ENCODE data around the gene ATXN2L.
"Not testable (repeated sequence)": the region's sequence is repeated elsewhere in the genome, so short reads cannot be mapped to it uniquely, and the experiment has no call there.

ATXN2L gene

DNA sequence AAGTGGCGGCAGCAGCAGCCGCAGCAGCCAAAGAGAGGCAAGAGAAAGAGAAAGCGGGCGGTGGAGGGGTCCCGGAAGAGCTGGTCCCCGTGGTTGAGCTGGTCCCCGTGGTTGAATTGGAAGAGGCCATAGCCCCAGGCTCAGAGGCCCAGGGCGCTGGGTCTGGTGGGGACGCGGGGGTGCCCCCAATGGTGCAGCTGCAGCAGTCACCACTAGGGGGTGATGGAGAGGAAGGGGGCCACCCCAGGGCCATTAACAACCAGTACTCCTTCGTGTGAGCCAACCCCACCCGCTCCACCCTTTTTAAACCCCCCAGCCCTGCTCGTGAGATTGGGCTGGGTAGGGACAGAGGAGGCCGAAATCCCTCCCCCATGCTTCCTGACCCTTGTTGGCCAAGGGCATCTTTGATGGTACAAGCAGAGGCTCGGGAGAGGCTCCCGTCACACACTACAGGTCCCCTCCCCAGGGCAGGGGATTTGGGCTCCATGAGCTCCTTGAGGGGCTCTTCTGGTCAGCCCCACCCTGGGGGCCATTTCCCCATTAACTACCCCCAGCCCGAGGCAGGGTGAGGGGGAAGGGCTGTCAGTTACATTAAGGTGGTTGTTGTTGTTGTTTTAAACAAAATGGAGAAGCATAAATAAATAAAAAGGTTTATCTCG, 50.9 kb downstream of the ATXN2L start:
- DNase-seq, result peak; percentile 46

DNA sequence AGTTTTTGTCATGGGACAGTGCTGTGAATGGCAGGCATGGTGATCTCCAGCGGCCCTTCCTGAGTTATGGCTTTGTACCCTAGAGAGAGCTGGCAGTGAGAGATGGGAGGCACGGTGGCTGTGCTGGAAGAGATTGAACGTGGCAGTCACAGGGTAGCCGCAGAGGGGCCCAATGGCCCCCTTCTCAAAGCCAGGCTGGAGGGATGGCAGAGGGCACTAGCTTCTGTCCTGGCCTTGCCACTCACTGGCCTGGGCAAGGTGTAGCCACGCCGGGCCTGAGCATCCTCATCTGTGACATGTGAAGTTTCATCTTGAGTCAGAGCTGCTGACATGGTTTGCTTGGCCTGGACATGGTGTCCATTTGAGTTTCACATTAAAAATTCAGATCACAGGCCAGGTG, 51.6 kb downstream of the ATXN2L start:
- no peak for DNase-seq

DNA sequence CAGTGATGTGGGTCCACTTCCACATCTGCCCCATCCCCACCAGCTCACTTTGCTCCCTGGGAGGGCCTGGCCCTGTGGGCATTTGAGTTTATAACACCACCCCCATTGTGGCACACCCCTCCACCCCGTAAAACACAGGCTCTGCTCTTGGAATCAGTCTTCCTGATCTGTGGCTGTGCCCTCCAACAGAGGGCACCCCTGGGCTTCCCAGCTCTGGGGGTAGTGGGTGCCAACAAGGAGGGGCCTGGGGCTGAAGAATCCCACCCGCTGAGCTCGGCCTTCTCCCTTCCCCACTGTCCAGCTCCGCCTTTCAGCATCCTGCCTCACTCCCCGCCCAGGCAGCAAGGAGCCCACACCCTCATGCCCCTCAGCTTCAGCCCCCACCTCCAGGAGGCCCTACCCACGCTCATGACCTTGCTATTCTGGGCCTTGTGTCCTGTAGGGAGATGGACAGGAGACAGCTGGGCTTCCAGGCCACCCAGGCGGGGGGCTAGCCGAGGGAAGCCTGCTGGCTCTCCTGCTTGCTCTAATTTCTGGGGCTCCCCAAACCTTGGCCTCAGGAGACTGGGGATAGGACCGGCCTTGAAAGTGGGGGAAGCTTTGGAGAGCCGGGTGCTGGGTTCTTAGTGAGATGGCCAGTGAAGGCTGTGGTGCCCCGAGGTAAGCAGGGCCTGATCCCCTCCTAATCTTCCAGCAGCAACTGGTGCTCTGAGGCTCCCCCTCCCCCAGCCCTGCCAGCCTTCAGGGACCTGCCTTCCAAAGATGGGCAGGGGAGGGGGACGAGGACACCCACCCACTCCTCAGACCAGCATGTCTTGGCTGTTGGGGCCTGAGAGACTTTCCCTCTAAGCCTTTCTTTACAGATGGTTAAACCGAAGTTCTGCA, 52.6 kb downstream of the ATXN2L start:
- DNase-seq, result no peak

DNA sequence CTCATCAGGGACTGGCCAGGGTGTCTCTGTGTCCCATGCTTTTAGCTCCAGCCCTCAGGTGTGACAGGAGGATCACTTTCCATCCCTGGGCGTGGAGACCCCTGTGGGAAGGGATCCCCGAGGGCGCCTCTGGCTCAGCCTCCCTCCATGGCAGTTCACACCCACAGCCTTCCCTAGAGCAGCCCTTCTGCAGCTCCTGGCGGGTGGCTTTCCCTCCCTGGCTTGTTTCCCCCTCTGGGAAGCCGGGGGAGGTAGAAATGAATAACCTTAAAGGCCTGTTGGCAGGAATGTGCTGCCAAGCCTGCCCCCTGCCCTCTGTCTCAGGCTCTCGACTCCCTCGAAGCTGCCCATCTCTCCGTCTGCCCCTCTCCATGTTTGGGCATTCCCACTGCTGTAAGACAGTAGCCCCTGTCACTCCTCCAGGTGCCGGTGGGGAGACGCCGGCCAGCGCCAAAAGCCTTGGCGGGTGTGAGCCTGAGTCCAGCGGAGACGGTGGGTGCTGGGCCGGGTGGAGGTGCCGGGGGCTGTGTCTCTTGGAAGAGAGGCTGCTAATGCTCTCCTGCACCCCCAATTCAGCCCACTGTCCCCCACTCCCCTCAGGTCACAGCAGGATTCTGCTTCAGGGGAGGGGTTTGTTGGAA, 53.3 kb downstream of the ATXN2L start:
- no peak for DNase-seq

DNA sequence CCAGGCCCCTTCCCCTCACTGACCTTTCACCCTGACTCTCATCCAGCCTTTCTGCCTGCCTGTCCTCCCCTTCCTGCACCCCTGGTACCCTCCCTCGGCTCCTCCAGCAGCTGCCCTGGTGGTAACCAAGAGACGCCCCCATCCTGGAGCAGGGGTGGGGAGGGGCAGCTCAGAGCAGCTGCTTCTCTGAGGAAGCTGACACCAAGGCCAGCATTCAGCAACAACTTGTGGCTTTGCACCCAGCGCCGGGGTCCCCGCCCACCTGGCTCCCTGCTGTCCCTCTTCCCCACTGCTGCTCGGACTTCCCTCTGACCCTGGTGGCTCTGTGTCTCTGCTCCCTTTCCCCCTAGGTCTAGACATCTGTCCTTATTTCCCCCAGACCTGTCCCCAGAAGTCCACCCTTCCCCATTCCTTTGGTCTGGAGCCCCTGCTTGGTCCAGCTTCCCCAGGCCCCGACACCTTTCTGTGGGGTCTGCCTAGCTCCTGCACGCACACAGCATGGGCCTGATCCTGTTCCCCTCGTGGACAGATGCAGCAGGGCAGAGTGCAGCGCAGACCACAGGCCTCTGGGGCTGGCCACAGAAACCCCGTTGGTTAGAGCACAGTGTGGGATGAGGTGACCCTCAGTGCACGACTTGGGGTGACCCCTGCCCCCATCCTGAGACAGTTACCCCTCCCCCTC, 54.3 kb downstream of the ATXN2L start:
- no peak for DNase-seq

DNA sequence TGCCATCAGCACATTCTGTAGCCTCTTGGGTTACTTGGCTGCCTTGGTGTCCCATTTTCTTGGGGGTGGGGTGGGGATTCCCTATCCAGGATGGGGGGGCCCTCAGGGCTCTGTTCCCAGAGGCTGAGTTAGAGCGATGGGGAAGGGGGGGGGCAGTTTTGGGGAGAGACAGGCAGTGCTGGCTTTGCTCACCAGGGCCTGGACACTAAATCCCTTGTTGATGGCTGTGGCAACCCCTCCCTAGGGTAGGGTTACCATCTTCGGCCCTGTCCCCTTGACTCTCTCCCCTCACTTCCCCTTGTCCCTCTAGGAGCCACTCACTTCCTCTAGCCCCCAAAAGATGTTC, 54.8 kb downstream of the ATXN2L start:
- DNase-seq, result no peak

DNA sequence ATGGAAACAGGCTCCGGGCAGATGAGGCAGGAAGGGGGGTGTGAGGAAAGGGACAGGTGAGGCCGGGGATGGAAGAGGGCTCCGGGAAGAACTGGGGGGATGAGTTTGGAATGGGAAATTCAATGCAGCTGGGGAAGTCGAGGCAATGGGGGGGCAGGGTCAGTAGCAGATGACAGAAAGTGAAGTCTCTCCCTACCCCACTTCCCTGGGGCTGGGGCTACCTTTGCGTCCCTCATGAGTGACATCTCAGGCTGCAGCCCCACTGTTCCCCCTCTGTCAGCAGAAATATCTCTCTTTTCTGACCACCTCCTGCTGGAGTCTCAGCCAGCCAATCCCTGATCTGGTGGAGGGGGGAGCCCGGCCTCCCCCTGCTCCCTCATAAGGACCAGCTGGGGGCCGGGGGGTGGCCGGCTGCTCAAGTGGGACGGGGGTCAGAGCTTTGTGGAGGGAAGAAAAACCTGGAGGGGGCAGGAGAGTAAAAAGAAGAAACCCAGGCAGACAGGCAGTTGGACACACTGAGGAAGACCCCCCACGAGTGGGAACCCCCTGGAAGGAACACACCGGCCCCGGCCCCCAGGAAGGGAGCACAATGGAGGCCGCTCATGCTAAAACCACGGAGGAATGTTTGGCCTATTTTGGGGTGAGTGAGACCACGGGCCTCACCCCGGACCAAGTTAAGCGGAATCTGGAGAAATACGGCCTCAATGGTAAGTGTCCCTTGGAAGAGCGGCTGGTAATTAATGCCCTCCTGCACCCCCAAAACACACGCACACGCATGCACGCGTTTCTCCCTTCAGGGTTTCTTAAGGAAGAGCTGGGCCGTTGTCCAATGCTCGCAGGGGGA, 55.5 kb downstream of the ATXN2L start, which contains the start of gene ATP2A1:
ATP2A1 (plus strand) TSS at position 406 of the 844 bp plus-strand sequence; CDS start at position 590, 184 bp downstream.
- no peak for DNase-seq

DNA sequence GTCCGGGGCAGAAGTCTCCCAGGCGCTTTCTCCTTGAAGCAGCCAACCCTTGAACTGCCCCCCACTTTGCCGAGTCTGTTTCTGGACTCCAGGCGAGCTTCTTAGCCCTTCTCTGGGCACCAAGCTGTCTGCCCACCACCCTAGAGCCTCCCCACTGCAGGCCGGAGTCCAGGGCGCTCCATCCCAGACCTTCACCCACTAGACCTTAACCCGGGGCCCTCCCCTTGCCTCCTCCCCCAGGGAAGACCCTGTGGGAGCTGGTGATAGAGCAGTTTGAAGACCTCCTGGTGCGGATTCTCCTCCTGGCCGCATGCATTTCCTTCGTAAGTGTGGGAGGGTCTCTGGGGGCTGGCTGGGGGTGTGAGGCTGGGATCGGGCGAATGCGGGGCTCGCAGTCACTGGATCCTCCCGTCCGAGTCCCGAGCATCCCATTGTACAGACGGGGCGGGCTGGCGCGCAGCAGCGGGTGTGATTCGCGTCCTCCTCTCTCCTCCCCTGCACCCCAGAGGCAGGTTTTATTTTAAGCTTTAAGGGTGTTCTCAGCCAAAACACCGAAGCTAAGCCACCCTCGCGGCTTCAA, 56.6 kb downstream of the ATXN2L start:
- no peak for DNase-seq

DNA sequence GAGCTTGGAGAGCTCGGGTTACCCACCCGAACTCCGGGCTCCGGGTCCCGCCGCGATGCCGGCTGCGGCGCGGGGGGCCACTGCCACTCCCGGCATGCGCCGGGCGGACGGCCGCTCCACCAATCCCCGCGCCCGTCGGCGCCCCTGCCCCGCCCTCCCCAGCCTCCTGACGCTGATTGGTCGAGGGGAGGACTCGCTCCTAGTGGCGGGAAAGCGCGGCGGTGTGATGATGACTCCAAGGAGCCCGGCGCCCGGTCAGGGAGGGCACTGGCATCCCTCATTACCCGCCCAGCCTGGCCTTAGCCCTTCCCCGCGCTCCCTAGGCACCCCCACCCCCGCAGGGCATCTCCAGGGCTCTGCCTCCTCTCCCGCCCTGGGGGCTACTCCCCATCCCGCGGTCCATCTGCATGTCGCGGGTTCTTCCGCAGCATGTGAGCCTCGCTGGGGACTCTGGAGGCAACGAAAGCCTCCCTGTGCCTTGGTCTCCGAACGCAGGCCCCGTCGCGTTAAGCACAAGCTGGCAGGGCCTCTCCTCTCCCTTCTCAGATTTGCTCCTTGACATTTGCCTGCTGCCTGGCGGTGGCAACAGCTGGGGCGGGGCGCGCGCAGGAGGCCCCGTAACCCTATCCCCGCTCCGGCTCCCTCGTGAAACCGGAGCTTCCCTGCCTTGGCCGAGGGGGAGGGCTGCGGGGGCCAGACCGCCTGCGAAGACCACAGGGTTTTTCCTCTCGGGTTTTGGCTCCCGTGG, 57.2 kb downstream of the ATXN2L start:
- DNase-seq, result peak; percentile 85

DNA sequence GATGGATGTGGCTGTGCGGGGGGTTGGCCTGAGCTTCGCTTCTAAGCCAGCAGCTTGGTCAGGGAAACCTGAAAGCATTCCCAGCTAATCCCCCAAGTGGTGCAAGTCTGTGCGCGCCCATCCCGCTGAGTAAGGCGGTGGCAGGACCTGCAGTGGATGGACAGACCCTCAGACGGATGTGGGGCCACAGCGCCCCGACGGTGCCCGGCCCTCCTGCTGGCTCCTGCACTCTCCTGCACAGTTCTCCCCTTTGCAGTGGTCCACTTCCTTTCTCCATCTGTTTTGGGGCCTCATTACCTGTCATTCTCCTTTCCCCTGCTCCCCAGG, 57.8 kb downstream of the ATXN2L start:
- no peak for DNase-seq

DNA sequence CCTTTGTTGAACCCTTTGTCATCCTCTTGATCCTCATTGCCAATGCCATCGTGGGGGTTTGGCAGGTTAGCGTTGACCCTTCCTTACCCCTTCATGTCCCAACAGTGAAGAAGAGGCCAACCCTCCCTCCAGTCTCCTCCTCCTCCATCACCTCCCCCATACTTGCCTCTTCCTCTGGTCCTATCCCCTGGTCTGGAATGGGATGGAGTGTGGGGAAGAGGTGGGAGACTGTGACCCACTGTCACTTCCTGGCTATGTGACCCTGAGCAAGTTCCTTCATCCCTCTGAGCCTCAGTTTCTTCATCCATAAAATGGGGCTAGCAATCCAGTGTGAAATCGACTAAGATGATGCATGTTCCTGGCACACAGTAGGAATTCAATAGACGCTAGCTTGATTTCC, 58.2 kb downstream of the ATXN2L start:
- DNase-seq, result no peak

DNA sequence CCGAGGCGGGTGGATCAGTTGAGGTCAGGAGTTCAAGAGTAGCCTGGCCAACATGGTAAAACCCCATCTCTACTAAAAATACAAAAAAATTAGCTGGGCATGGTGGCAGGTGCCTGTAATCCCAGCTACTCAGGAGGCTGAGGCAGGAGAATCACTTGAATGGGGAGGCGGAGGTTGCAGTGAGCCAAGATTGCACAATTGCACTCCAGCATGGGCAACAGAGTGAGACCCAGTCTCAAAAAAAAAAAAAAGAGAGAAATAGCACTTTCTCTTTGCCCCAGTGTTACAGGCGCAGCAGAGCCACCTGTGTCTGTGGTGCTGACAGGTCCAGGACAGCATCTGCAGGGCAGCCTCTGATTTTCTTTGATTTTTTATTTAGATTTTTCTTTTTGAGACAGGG, 58.8 kb downstream of the ATXN2L start:
- DNase-seq, result not testable (repeated sequence)

DNA sequence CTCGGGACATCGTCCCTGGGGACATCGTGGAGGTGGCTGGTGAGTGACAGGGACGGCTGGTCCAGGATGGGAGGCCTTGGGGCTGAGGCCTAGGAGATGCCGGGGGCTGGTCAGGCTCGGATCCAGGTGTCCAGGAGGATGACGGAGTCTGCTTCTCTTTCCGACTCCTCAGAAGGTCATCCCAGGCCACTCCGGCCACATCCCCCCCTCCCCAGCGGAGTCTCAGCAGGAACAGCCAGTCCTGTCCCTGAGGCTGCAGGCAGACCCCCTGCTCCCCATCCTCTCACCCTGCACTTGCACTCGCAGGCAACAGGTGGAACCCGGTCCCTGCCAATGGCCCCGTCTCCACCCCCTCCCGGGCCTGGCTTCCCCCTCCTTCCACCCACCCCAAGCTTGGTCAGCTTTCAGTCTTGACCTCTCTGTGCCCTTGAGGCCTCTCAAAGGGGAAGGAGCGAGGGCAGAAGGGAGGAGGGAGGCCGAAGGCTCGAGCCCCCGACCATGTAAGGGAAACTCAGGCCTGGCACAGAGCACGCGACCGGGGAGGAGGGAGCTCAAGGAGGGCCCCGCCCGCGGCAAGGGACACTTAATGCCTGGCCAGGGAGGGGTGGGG, 59.9 kb downstream of the ATXN2L start:
- no peak for DNase-seq

DNA sequence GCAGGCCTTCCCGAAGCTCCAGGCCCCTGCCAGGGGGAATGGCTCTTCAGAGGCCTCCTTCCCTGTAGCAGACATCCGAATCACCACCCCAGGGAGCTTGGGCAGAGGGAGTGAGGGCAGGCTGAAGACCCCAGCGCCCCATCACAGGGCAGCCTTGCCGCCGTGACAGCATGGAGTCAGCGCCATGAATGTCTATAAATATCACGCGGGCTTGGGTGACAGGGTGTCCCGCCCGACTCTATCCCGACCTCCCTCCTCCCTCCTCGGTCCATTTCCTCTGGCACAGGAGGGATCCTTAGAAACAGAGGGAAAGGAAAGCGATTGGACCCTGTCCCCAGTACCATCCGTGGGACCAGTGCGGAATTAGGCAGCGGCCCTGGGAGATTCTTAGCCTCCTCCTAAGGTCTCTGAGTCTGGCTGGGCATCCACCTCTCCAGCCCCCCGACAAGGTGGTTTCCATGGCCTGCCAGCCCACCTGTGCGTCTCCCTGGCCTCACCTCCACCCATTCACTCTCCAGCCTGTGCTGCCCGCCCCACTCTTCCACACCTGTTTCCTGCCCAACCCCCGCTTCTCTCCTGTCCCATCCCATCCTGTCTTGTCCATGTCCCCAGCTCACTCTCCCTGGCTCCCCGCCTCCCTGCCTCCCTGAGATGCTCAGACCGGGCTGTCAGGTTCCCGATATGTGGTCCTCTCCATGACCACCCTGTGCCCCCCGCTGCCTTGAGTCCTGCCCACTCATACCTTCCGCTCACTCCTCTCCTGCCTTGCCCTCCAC, 60.6 kb downstream of the ATXN2L start:
- DNase-seq, result no peak

DNA sequence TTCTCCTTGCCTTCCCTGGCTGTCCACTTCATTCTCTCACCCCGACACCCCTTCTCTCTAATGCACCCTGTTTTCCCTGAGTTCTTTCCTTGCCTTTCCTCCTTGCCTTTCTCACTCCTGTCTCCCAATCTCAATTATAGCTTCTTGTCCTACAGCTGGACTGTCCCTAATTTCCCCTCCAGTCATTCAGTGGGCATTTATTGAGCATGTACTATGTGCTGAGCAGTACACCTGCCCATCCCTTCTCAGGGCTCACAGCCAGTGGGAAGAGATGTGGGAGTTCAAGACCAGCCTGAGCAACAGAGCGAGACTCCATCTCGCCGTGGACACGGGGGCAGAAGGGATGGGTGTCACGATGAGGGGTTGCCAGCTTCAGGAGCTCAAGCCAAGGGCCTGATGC, 61.2 kb downstream of the ATXN2L start:
- DNase-seq, result no peak

Measured in effector CD8-positive, alpha-beta T cell (primary cell).